Suprapubic skin (tissue), 3 donors: Measurements from ENCODE around the gene CTNND2.

Source experiments
- POLR2A ChIP-seq, 2 donors: fragments of 450-650 bp; IDR thresholded peaks; one replicate each; pipeline ENCODE4 v1.6.1; 2017; ENCODE audit warnings: antibody characterized with exemption in 2 of 2, mild to moderate bottlenecking in 2 of 2, moderate library complexity in 2 of 2
- TF ChIP-seq, protein P1 (sequence below), 2 donors: fragments of 200-600 bp in 1 of 2; fragments of 450-650 bp in 1 of 2; sonication (generic) in 1 of 2; IDR thresholded peaks; one replicate each; pipeline ENCODE4 v1.5.1; 2016 to 2019; ENCODE audit warnings: antibody characterized with exemption in 2 of 2, mild to moderate bottlenecking in 1 of 2, moderate library complexity in 1 of 2

GRCh38 chr5:11064763-11065450, 839.3 kb downstream of the CTNND2 start:
- TF ChIP-seq POLR2A (IDR thresholded peaks at IDR 0.05): no peak
- TF ChIP-seq, protein P1, sequence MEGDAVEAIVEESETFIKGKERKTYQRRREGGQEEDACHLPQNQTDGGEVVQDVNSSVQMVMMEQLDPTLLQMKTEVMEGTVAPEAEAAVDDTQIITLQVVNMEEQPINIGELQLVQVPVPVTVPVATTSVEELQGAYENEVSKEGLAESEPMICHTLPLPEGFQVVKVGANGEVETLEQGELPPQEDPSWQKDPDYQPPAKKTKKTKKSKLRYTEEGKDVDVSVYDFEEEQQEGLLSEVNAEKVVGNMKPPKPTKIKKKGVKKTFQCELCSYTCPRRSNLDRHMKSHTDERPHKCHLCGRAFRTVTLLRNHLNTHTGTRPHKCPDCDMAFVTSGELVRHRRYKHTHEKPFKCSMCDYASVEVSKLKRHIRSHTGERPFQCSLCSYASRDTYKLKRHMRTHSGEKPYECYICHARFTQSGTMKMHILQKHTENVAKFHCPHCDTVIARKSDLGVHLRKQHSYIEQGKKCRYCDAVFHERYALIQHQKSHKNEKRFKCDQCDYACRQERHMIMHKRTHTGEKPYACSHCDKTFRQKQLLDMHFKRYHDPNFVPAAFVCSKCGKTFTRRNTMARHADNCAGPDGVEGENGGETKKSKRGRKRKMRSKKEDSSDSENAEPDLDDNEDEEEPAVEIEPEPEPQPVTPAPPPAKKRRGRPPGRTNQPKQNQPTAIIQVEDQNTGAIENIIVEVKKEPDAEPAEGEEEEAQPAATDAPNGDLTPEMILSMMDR (IDR thresholded peaks at IDR 0.05): no peak
